ENCODE data around the gene TMEM123. TPM values are rescaled to one million over a fixed set of nuclear protein-coding genes. Genes with fewer than 3 reads are reported as not detected.

Gene TMEM123
- total RNA-seq, 1 donor from 2014 or later, result 172 TPM

DNA sequence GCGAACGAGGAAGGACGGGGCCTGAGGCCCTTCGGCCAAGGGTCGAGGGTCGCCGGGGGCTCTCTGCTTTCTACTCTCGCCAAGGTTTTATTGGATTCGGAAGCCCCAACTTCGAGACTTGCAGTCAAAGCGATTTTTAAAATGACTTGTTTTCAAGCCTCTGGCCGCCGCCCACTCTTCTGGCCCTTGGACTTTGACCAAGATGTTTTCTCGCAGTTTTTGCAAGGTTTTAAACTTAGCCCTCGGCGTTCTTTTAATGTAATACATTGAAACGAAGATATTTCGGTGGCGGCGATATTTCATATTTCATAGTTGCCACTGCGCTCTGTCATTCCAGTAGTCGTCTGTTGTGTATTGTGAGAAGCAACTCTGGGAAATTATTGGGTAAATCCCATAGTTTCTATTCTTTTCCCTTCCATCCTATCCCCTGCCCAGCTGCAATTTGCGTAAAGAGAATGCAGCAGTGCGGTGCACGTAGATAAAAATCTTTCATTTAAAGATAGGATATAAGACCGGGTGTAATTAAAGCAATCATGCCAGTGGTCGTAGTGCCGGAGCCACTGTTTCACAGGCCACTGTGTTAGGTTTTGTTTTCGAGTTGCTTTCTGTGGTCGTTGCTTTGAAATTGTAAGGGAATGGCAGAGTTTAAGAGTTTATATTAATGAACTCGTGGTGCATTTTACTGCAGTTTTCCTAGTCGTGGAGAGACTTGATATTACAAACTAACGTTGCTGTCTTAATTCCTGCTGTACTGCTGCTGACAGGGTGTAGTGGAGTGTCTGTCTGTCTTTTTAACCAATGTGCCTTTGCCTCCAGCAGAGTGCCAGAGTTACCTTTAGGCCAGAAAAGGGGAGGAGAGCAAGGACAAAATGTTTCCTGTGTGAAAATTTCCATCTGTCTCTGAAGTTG, 104.8 kb downstream of the TMEM123 start:
- Histone ChIP-seq H3K27me3 (ENCODE audit: control insufficient read depth, insufficient read depth, low read length) (no peaks in the 10 kb centered on the region), H3K4me3 (ENCODE audit: low read depth, low read length) (peak overlapping the region; percentile 52), H3K36me3 (ENCODE audit: control insufficient read depth, insufficient read depth, low read length) (peaks cover 5% of the 10 kb centered on the region)
- TF ChIP-seq, protein P1, sequence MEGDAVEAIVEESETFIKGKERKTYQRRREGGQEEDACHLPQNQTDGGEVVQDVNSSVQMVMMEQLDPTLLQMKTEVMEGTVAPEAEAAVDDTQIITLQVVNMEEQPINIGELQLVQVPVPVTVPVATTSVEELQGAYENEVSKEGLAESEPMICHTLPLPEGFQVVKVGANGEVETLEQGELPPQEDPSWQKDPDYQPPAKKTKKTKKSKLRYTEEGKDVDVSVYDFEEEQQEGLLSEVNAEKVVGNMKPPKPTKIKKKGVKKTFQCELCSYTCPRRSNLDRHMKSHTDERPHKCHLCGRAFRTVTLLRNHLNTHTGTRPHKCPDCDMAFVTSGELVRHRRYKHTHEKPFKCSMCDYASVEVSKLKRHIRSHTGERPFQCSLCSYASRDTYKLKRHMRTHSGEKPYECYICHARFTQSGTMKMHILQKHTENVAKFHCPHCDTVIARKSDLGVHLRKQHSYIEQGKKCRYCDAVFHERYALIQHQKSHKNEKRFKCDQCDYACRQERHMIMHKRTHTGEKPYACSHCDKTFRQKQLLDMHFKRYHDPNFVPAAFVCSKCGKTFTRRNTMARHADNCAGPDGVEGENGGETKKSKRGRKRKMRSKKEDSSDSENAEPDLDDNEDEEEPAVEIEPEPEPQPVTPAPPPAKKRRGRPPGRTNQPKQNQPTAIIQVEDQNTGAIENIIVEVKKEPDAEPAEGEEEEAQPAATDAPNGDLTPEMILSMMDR (IDR thresholded peaks at IDR 0.05; ENCODE audit: insufficient read depth, low read length, severe bottlenecking), result no peak
- FAIRE-seq, result no peak
- DNase-seq (ENCODE audit: low read depth), result peak; percentile 44

DNA sequence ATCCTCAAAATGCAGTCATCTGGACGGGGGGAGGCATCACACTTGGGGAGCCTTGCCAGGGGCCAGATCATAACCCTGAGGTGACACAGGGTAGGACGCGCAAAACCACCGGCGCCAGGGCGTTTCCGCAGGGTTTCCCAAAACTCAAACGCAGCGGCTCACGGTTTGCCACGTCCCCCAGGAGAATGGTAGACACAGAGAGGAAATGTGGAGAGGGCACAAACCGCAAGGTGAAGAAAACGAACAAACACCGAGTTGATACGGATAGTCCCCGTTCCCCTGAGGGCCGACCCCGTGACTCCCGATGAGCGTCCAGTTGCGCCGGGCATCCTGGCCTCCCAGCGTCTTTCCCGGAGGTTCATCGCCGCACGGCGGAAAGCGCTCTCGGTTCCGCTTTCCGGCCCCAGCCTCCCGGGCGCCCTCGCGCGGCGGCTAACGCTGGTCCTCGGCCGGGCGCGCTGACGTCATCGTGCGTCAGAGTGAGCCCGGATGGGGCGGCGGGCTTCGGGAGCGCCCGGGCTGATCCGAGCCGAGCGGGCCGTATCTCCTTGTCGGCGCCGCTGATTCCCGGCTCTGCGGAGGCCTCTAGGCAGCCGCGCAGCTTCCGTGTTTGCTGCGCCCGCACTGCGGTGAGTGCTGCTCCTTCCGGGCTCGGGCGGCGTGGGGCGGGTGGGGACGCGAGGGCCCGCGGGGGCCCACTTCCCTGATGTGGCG, 105.7 kb downstream of the TMEM123 start, which contains the start of gene BIRC2:
BIRC2 (plus strand) TSS at position 467 of the 714 bp plus-strand sequence. CDS start 2,641 bp downstream, outside the sequence.
- DNase-seq (ENCODE audit: low read depth), result peak; percentile 74
- no peak for FAIRE-seq
- Histone ChIP-seq H3K4me3 (ENCODE audit: low read depth, low read length) (peak within 1 kb of the TSS; percentile 52), H3K27me3 (ENCODE audit: control insufficient read depth, insufficient read depth, low read length) (no peaks in the 10 kb centered on the region), H3K36me3 (ENCODE audit: control insufficient read depth, insufficient read depth, low read length) (peaks cover 5% of the 10 kb centered on the region)
- TF ChIP-seq, protein P1 (IDR thresholded peaks at IDR 0.05; ENCODE audit: insufficient read depth, low read length, severe bottlenecking), result peak; percentile 89

DNA sequence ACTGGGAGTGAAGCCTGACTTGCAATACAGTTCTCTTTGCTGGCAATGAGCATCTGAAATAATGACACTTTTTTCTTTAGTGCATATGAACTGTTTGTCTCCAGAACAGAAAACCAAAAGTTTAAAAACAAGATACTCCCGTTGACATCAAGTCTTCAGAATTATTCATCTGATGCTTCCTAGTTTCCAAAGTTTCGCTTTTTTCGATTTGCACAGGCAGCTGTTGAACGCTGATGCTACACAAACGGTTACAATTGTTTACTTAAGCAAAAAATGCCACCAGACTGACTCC, 106.2 kb downstream of the TMEM123 start:
- Histone ChIP-seq H3K36me3 (ENCODE audit: control insufficient read depth, insufficient read depth, low read length) (peaks cover 5% of the 10 kb centered on the region), H3K27me3 (ENCODE audit: control insufficient read depth, insufficient read depth, low read length) (no peaks in the 10 kb centered on the region), H3K4me3 (ENCODE audit: low read depth, low read length) (peak overlapping the region; percentile 52)
- TF ChIP-seq, protein P1 (IDR thresholded peaks at IDR 0.05; ENCODE audit: insufficient read depth, low read length, severe bottlenecking), result no peak
- no peak for FAIRE-seq
- no peak for DNase-seq (ENCODE audit: low read depth)

Other genes with a start within 250 kb of the TMEM123 start
- 1.3 and 1.4 TPM in 2 replicates for gene BIRC3, start 135.3 kb downstream of the TMEM123 start, total RNA-seq
- 56.6 and 58.8 TPM in 2 replicates for gene BIRC2, start 105.6 kb downstream of the TMEM123 start, total RNA-seq
- not detected in 2 replicates for gene MMP7, start 78.0 kb upstream of the TMEM123 start, total RNA-seq
- gene MMP20, start 172.6 kb upstream of the TMEM123 start, total RNA-seq, result not detected in 2 replicates